SU-DHL-6 (cell line): ENCODE measurements around the gene LY9.

Experiments used
- H2AFZ ChIP-seq: fragments of 200-600 bp; sonication (generic); 2 replicates; pipeline ENCODE4 v1.6.1; 2014; ENCODE audit warnings: low read depth, mild to moderate bottlenecking, moderate library complexity, mixed read lengths, antibody characterized with exemption, low read length; ENCODE audit not compliant: severe bottlenecking
- H3F3A ChIP-seq: fragments of 200-600 bp; shearing (Covaris generic); 2 replicates; pipeline ENCODE4 v1.6.0; 2016; ENCODE audit warnings: antibody characterized with exemption, mild to moderate bottlenecking; ENCODE audit not compliant: insufficient read depth
- H3K27ac ChIP-seq: fragments of 200-600 bp; sonication (generic); 2 replicates; pipeline ENCODE4 v1.5.1; 2016; ENCODE audit warnings: low read depth, mild to moderate bottlenecking, low read length, moderate library complexity, mixed read lengths
- H3K27me3 ChIP-seq: fragments of 200-600 bp; sonication (generic), shearing (Covaris generic); 2 replicates; pipeline ENCODE4 v1.6.0; 2014; ENCODE audit warnings: mild to moderate bottlenecking, low read length
- H3K36me3 ChIP-seq: fragments of 200-600 bp; sonication (generic); 2 replicates; pipeline ENCODE4 v1.6.1; 2014; ENCODE audit warnings: mild to moderate bottlenecking, low read length, mixed read lengths
- H3K4me2 ChIP-seq: fragments of 300-600, 200-600 bp; shearing (Covaris generic), sonication (generic); 2 replicates; pipeline ENCODE4 v1.6.0; 2014; ENCODE audit warnings: low read length, low read depth, mild to moderate bottlenecking; ENCODE audit not compliant: poor library complexity, severe bottlenecking
- H3K4me3 ChIP-seq: fragments of 200-600 bp; sonication (generic); 2 replicates; pipeline ENCODE4 v1.5.1; 2014; ENCODE audit warnings: antibody characterized with exemption, low read length, mild to moderate bottlenecking, mixed read lengths; ENCODE audit not compliant: insufficient read depth, poor library complexity, severe bottlenecking
- H3K79me2 ChIP-seq: fragments of 200-600 bp; sonication (generic); 2 replicates; pipeline ENCODE4 v1.6.1; 2014; ENCODE audit warnings: mild to moderate bottlenecking, low read length, moderate library complexity; ENCODE audit not compliant: insufficient read depth
- H3K9ac ChIP-seq: fragments of 200-600 bp; sonication (generic); 2 replicates; pipeline ENCODE4 v1.7.0; 2014; ENCODE audit warnings: mild to moderate bottlenecking, low read length
- H3K9me2 ChIP-seq: fragments of 200-600 bp; sonication (generic); replicated peaks from 2 replicates; pipeline ENCODE4 v1.6.1; 2014; ENCODE audit warnings: low read length; ENCODE audit not compliant: insufficient read depth
- H3K9me3 ChIP-seq: fragments of 200-600 bp; sonication (generic); 2 replicates; pipeline ENCODE4 v1.6.1; 2014; ENCODE audit warnings: low read length, mixed read lengths; ENCODE audit not compliant: insufficient read depth
- H4K20me1 ChIP-seq: fragments of 200-600 bp; sonication (generic); 2 replicates; pipeline ENCODE4 v1.6.1; 2014; ENCODE audit warnings: low read depth, mild to moderate bottlenecking, antibody characterized with exemption, low read length, moderate library complexity, mixed read lengths
- EZH2phosphoT487 ChIP-seq: fragments of 200-600 bp; sonication (generic), shearing (Covaris generic); conservative IDR thresholded peaks from 2 replicates; pipeline ENCODE4 v1.6.1; 2018; ENCODE audit warnings: mild to moderate bottlenecking, antibody characterized with exemption, low read length, moderate library complexity, mixed read lengths
- TF ChIP-seq, protein P1 (sequence below): fragments of 200-600 bp; sonication (generic); IDR thresholded peaks from one replicate; pipeline ENCODE4 v1.5.1; 2017; ENCODE audit warnings: antibody characterized with exemption, mild to moderate bottlenecking, low read length, moderate library complexity; ENCODE audit not compliant: insufficient read depth, poor library complexity, severe bottlenecking

Gene LY9

GRCh38 chr1:160818207-160818937, 22.4 kb downstream of the LY9 start:
- Histone ChIP-seq H3K4me3 (no peak overlapping the region), H3K27ac (no peak overlapping the region), H3K79me2 (no peaks in the 10 kb centered on the region), H3K9me2 (no peaks in the 10 kb centered on the region), H4K20me1 (no peaks in the 10 kb centered on the region), H3K9ac (no peak overlapping the region), H2AFZ (no peak overlapping the region), H3K27me3 (no peaks in the 10 kb centered on the region), H3K9me3 (no peaks in the 10 kb centered on the region), H3K4me2 (no peak overlapping the region), H3F3A (no peaks in the 10 kb centered on the region), H3K36me3 (no peaks in the 10 kb centered on the region)
- no peak for TF ChIP-seq EZH2phosphoT487
- TF ChIP-seq, protein P1, sequence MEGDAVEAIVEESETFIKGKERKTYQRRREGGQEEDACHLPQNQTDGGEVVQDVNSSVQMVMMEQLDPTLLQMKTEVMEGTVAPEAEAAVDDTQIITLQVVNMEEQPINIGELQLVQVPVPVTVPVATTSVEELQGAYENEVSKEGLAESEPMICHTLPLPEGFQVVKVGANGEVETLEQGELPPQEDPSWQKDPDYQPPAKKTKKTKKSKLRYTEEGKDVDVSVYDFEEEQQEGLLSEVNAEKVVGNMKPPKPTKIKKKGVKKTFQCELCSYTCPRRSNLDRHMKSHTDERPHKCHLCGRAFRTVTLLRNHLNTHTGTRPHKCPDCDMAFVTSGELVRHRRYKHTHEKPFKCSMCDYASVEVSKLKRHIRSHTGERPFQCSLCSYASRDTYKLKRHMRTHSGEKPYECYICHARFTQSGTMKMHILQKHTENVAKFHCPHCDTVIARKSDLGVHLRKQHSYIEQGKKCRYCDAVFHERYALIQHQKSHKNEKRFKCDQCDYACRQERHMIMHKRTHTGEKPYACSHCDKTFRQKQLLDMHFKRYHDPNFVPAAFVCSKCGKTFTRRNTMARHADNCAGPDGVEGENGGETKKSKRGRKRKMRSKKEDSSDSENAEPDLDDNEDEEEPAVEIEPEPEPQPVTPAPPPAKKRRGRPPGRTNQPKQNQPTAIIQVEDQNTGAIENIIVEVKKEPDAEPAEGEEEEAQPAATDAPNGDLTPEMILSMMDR, result no peak

GRCh38 chr1:160819186-160819585, 23.2 kb downstream of the LY9 start:
- Histone ChIP-seq H3K4me2 (no peak overlapping the region), H3K36me3 (no peaks in the 10 kb centered on the region), H3K9ac (no peak overlapping the region), H3F3A (no peaks in the 10 kb centered on the region), H2AFZ (no peak overlapping the region), H3K27me3 (no peaks in the 10 kb centered on the region), H3K27ac (no peak overlapping the region), H3K9me2 (no peaks in the 10 kb centered on the region), H4K20me1 (no peaks in the 10 kb centered on the region), H3K4me3 (no peak overlapping the region), H3K79me2 (no peaks in the 10 kb centered on the region), H3K9me3 (no peaks in the 10 kb centered on the region)
- TF ChIP-seq, protein P1, result no peak
- TF ChIP-seq EZH2phosphoT487, result no peak

GRCh38 chr1:160821627-160822026, 25.7 kb downstream of the LY9 start:
- H4K20me1 ChIP-seq, result no peaks in the 10 kb centered on the region
- H3K36me3 ChIP-seq, result no peaks in the 10 kb centered on the region
- H3K27ac ChIP-seq, result no peak overlapping the region
- no peaks in the 10 kb centered on the region for H3F3A ChIP-seq
- H3K79me2 ChIP-seq, result no peaks in the 10 kb centered on the region
- H3K9me2 ChIP-seq, result no peaks in the 10 kb centered on the region
- no peaks in the 10 kb centered on the region for H3K9me3 ChIP-seq
- H3K4me3 ChIP-seq, result no peak overlapping the region
- H2AFZ ChIP-seq, result no peak overlapping the region
- TF ChIP-seq, protein P1, result no peak
- TF ChIP-seq EZH2phosphoT487, result no peak
- H3K27me3 ChIP-seq, result no peaks in the 10 kb centered on the region
- H3K4me2 ChIP-seq, result no peak overlapping the region
- H3K9ac ChIP-seq, result no peak overlapping the region
